ENCODE data around the gene CFAP299. TPM values are rescaled to one million over a fixed set of nuclear protein-coding genes. Genes with fewer than 3 reads are reported as not detected.

Gene CFAP299
- total and polyA plus RNA-seq, 9 of the 15 experiments (the other 6 are each of a cell fraction or from before 2014, with no cell fraction given), result 0.09 to 3.0 (median 0.76) TPM

- Histone ChIP-seq H2AFZ (ENCODE audit: low read depth, low read length) (no peak overlapping the region), H3K9ac (ENCODE audit: insufficient read depth in 1 of 2, low read depth in 2 of 2, low read length in 2 of 2) (no peak overlapping the region), H3K27me3 (ENCODE audit: control insufficient read depth in 2 of 2, insufficient read depth in 2 of 2, low read length in 2 of 2) (no peaks in the 10 kb centered on the region; a peak in 1 of 5 replicates), H3K4me3 (no peak overlapping the region), H3K4me1 (replicated peaks in 1 of 2; ENCODE audit: control insufficient read depth in 2 of 2, insufficient read depth in 2 of 2, low read length in 2 of 2) (no peaks in the 10 kb centered on the region), H3K79me2 (ENCODE audit: control insufficient read depth, insufficient read depth, low read length) (no peaks in the 10 kb centered on the region), H3K36me3 (ENCODE audit: control insufficient read depth, insufficient read depth, low read length) (no peaks in the 10 kb centered on the region), H3K4me2 (ENCODE audit: insufficient read depth, low read length) (no peak overlapping the region), H3K27ac (ENCODE audit: extremely low read depth, low read depth, low read length) (no peak overlapping the region), H4K20me1 (replicated peaks; ENCODE audit: control insufficient read depth, insufficient read depth, low read length) (no peaks in the 10 kb centered on the region), H3K9me3 (replicated peaks; ENCODE audit: control insufficient read depth, insufficient read depth, low read depth, low read length) (no peaks in the 10 kb centered on the region), H3K9me1 (ENCODE audit: control insufficient read depth, insufficient read depth, low read length) (no peaks in the 10 kb centered on the region)
- no TSS peak for BruUV-seq (replicated peaks)
- ChIA-PET CTCF (ENCODE audit: low intra/inter-chr PET ratio) (no interaction called here), POLR2A (no interaction called here)
- ATAC-seq (no peak), FAIRE-seq (no peak), DNase-seq (ENCODE audit: extremely low read depth in 1 of 4, low spot score in 3 of 4) (no peak)
- in situ Hi-C loops (cut with MboI) (no loop called here), intact Hi-C loops (cut with micrococcal nuclease) (no loop called here)
- TF ChIP-seq ZNF449 (CRISPR knock-in tag; IDR thresholded peaks at IDR 0.05), result no peak
- TF ChIP-seq POLR2G (IDR thresholded peaks at IDR 0.05; ENCODE audit: low read depth, low read length), result no peak
- no peak for TF ChIP-seq HMG20B (CRISPR knock-in tag; IDR thresholded peaks at IDR 0.05)
- TF ChIP-seq SREBF2 (CRISPR knock-in tag; IDR thresholded peaks at IDR 0.05), result no peak
- TF ChIP-seq ATF3 (IDR thresholded peaks at IDR 0.05), result no peak
- TF ChIP-seq ATF3 (CRISPR knock-in tag; conservative IDR thresholded peaks at IDR 0.05), result no peak
- no peak for TF ChIP-seq PHF8 (IDR thresholded peaks at IDR 0.05; ENCODE audit: borderline replicate concordance, low read length)
- TF ChIP-seq HMBOX1 (IDR thresholded peaks at IDR 0.05), result no peak
- TF ChIP-seq POLR2H (tag; IDR thresholded peaks at IDR 0.05; ENCODE audit: low read depth), result no peak
- no peak for TF ChIP-seq CBFA2T2 (conservative IDR thresholded peaks at IDR 0.05)
- no peak for TF ChIP-seq MXD1 (CRISPR knock-in tag; IDR thresholded peaks at IDR 0.05; ENCODE audit: borderline replicate concordance, poor library complexity, severe bottlenecking)
- no peak for TF ChIP-seq ZNF217 (CRISPR knock-in tag; IDR thresholded peaks at IDR 0.05)
- no peak for TF ChIP-seq SREBF1 (IDR thresholded peaks at IDR 0.05; ENCODE audit: borderline replicate concordance, low read depth, low read length)
- TF ChIP-seq GTF2B (IDR thresholded peaks at IDR 0.05; ENCODE audit: extremely low read depth, insufficient read length), result no peak
- TF ChIP-seq ARID2 (IDR thresholded peaks at IDR 0.05), result no peak
- no peak for TF ChIP-seq ATF7 (IDR thresholded peaks at IDR 0.05)
- TF ChIP-seq YY1 (IDR thresholded peaks at IDR 0.05; ENCODE audit: borderline replicate concordance in 1 of 3, control insufficient read depth in 1 of 3, extremely low read depth in 1 of 3, insufficient read depth in 3 of 3, insufficient read length in 1 of 3, insufficient replicate concordance in 2 of 3, low read depth in 1 of 3, low read length in 2 of 3), result no peak
These were observed 504.3 kb downstream of the CFAP299 start for GRCh38 chr4:80839792-80840191.

Measured in K562 (cell line).